ENCODE results near the gene PPP6R2.

The PPP6R2 gene

DNA sequence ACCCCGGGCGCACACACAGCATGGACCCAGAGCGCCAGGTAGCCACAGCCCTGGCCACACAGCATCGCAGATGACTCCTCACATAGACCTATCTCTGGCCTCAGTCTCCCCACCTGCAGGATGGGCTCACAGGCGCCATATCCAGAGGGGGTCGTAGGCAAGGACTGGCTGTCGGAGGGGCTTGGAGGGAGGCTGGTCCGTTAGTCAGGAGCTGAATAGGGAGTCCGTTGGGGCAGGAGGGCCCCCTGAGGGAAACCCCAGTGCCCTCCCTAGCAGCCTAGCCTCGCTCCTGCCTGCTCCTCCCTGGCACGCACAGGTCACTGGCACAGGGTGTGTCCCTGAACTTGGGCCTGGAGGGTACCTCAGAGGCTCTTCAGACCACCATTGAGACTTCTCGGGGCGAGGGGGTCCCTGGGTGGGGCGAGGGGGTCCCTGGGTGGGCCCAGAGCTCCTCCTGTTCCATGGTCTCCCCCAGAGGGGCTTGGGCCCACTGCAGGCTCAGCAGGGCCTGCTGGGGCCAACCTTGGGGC is 37.7 kb upstream of the PPP6R2 start:
- DNase-seq = no peak

DNA sequence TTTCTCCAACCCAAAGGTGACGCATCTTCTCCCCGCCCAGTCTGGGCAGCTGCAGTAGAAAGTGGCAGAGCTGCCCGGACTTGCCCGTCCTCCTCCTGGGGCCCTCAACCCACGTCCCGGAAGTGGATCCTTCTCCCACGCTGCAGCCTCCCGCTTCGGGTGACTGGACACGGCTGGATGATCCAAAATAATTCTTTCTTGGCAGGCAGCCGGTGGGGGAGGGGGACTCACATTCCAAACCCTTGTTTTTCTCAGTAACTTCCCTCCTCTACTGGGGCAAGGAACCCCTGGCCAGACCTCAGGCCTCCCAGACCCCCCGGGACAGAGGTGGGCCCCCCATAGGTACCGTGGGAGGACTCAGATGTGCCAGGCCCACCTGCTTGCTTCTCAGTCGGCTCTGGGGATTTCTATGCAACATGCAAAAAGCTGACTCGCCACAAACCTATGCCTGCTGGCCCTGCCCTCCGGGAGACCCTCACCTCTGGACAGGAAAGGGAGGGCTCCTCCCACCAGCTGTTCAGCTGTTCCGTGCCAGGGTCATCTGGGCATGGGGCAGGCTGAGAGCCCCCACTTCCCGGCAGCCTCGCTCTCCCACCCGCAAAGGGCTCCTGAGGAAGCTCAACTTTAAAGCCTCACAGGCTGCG is 37.1 kb upstream of the PPP6R2 start:
- peak in 1 of 5 experiments; percentile 32 for DNase-seq

DNA sequence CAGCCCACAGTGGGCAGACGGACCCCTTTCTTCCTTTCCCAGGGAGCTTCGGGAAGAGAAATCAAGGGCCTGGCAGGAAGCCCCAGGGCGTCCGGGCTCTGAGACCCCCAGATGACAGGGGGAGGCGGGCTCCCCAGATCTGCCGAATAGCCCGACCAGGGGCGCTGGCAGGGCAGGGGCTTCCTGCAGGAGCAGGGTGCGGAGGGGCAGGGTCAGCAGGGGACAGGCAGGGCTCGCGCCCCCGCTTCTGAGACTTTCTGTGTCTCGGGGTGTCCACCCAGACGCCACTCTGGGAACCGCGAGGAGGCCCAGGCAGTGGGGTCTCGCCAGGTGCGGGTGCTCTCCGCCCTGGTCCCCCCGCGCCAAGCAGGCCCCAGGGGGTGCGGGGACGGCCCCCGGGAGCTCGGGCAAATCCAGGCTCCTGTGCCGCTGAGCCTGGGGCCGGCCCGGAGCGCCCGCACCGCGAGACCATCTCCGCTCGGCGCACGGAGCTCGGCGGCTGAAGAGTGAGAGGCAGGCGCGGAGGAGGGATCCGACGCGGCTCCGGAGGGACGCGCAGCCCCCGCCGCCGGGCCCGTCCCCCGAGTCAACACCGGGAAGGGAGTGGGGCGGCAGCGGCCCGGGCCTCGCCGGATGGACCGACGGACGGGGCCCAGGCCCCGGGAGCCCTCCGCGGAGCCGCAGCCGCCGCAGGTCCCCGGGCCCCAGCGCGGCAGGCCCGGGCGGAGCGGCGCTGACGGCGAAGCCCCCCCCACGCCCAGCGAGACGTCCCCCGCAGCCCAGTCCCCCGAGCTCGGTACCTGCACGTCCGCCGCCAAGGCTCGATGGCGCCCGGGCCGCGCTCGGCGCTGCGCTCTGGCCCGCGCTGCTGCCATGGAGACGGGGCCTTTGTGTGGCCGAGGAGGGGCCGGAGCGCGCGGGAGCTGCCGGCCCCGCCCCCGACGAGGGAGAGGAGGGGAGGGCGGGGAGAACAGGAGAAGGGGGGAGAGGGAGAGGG is 36.1 kb upstream of the PPP6R2 start, which contains the start of gene PLXNB2:
TSS of gene PLXNB2 (minus strand) at position 894 of the 997 bp plus-strand sequence. CDS start 17,062 bp downstream, outside the sequence.
- peak in 1 of 5 experiments; percentile 48 for DNase-seq

DNA sequence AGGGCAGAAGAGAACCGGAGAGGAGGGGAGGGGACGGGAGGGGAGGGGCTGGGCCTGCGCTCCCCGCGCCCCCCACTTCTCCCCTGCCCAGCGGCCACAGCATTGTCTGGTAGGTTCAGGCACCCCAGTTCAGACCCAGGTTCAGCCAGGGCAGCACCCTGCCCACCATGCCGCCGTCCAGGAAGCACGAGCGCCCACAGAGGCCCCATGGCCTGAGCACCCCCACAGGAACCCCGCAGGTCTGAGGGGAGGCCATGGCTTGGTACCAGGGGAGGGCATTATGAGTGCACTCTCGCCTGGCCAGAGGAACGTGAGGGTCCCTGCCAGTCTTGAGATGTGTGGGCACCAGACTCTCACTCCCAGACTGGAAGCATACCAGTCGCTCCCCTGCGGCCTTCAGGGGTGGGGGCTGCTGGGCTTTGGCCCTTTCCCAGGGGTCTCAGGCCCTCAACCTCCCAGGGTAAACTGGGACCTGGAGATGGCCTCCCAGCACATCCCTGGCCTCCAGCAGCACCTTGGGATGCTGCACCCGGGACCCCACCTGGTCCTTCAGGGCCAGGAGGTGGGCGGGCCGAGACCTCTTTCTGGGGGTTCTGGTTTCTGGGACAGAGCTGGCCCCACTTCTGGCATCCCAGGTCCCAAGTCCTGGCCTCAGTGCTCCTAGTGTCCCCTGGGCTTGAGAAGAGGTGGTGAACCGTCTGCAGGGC is 35.1 kb upstream of the PPP6R2 start:
- no peak for DNase-seq

GRCh38 chr22:50308597-50308935 is 34.6 kb upstream of the PPP6R2 start:
- no peak for DNase-seq

GRCh38 chr22:50308986-50309600 is 34.0 kb upstream of the PPP6R2 start:
- no peak for DNase-seq

GRCh38 chr22:50309601-50309991 is 33.5 kb upstream of the PPP6R2 start:
- no peak for DNase-seq

- DNase-seq = no peak
Observed at GRCh38 chr22:50310031-50310722, 33.0 kb upstream of the PPP6R2 start.

- no peak for DNase-seq
Observed at GRCh38 chr22:50310949-50311444, 32.1 kb upstream of the PPP6R2 start.

- no peak for DNase-seq
Observed at GRCh38 chr22:50311606-50312351, 31.3 kb upstream of the PPP6R2 start.

DNA sequence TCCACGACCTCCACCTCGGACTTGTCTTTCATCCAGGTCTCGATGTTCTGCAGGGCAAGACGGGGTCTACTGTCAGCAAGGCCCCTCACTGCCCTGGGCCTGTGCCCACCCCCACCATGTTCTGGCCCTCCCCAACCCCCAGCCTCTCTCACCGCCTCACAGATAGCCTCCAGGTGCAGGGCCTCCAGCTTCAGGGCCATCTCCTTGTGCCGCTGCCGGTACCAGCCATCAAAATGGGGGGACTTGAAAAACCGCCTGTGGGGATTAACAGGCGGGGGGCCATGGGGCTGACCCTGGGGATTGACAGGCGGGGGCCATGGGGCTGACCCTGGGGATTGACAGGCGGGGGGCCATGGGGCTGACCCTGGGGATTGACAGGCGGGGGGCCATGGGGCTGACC is 30.8 kb upstream of the PPP6R2 start:
- DNase-seq = no peak

DNA sequence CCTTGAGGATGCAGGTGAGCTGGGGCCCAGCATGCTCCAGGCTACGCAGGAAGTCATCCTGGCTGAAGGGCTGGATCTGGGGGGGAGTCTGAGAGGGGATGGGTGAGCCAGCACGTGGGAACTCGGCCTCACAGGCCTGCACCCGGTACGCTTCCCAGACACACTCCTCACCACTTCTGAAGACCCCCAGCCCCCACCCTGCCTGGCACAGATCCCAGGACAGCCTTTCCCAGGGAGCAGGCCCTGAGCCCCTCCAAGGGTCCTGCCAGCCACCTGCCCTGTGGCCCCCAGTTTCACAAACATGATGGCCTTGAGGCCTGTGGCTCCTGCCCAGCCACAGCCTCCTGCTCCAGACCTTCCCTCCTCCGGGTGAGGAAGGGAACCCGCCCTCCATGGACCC is 30.1 kb upstream of the PPP6R2 start:
- DNase-seq = no peak

DNA sequence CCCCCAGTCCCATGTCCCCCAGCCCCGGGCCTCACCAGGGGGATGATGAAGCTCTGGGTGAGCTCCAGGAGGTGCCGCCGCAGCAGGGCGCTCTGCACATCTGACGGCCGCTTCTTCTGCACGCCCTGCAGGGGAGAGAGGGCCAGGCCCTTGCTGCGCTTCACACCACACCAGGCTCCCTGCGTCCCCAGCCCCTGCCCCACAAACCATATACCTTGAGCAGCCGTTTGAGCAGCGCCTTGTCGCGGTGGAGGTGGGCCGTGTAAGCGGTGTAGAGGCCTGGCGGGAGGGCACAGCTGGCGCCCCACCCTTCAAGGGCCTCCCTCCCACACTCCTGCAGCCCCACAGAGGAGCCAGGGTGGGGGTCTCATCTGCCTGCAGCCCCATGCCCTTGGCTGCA is 29.5 kb upstream of the PPP6R2 start:
- no peak for DNase-seq

DNA sequence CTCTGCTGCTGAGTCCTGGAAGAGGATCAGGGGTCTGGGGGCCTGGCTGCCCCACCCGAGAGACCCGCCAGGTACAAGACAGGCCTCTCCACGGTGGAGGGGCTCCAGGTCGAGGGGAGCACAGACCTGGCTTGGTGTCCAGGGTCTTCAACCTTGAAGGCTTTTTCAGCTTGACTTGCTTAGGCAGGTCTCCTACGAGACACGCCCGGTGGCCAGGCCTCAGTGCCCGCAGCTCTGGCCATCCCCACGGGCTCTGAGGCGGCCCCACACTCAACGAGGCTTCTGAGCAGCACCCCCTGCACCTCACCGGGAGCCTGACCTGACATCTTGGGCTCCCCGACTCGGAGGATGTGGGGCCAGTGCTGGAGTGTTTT is 29.1 kb upstream of the PPP6R2 start:
- DNase-seq = no peak

DNA sequence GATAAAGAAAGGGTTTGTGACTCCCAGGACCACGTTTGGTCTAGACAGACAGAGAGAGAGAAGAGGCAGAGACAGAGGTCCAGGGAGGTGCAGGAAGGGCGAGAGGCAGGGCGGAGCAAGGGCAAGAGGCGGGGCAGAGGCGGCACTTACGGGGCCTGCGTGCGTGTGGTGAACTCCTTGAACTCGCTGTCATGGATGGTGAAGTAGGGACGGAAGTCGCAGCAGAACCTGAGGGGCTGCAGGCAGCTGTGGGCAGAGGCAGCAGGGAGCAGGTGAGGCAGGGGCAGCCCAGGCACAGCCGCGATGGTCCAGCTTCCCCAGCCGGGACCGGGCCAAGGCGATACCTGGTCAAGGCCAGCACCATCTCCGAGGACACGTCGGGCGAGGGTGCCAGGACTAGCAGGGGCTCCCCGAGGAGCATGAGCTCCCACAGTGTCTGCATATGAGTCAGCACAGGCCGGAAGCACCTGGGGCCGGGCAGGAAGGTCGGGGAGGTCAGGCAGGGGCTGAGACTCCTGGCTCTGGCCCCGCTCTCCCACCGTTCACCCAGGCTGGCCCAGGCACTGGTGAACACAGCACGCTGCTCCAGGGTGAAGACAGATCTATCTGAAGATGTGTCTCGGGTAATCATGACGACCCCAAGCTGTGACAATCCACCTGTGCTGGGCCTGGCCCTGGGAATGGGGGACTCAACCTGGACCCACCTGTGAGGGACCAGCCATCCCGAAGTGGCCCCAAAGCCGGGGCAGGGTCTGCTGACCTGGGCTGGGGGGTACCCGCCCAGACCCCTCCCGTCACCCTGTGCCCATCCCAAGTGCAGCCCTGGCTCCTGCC is 28.5 kb upstream of the PPP6R2 start:
- peak in 4 of 5 experiments; percentile 46 to 90 (median 57) for DNase-seq

- DNase-seq = no peak
Observed at GRCh38 chr22:50315289-50316113, 27.6 kb upstream of the PPP6R2 start.

DNA sequence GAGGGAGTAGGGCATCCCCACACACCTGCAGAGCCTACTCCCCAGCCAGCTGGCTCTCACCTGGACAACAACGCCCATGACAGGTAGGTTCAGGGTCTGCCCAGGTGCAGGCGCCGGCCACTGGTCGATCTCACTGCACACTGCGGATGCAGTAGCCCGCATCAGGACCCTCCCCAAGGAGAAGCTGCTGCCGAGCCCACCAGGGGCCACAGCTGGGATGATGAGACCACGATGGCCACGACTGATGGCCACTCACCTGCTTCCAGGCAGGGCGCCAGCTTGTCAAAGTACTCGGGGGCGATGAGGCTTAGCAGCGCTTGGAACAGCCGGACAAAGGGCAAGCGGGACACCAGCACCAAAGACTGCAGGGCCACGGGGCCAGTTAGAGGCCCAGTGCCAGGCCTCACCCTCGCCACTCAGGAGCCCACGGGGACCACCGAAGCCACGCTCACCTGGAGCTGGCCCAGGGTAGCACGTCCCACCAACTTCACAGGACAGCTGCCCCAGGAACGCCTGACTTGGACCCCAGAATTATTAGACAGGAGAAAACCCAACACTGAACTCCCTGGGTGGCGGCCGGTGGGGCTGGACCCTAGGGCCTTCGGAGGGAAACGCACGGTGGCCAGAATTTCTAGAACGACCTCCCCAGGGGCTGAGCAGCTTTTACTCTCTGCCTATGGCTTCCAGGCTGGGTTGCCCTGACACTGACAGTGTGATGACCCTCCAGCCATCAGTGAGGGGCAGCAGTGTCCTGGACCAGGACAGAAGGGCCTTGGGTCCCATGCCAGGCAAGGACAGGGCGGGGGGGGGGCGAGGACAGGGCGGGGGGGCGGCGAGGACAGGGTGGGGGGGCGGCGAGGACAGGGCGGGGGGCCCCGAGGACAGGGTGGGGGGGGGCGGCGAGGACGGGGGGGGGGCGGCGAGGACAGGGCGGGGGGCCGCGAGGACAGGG is 26.7 kb upstream of the PPP6R2 start:
- no peak for DNase-seq

- DNase-seq = no peak
Observed at GRCh38 chr22:50317178-50317577, 25.9 kb upstream of the PPP6R2 start.
